ENCODE measurements around the gene NFS1.

GRCh38 chr20:35654415-35654814, 44.7 kb downstream of the NFS1 start:
- no peak for TF ChIP-seq CTCF (IDR thresholded peaks at IDR 0.05; ENCODE audit: low read depth, low read length, missing input control)
- TF ChIP-seq, protein P1, sequence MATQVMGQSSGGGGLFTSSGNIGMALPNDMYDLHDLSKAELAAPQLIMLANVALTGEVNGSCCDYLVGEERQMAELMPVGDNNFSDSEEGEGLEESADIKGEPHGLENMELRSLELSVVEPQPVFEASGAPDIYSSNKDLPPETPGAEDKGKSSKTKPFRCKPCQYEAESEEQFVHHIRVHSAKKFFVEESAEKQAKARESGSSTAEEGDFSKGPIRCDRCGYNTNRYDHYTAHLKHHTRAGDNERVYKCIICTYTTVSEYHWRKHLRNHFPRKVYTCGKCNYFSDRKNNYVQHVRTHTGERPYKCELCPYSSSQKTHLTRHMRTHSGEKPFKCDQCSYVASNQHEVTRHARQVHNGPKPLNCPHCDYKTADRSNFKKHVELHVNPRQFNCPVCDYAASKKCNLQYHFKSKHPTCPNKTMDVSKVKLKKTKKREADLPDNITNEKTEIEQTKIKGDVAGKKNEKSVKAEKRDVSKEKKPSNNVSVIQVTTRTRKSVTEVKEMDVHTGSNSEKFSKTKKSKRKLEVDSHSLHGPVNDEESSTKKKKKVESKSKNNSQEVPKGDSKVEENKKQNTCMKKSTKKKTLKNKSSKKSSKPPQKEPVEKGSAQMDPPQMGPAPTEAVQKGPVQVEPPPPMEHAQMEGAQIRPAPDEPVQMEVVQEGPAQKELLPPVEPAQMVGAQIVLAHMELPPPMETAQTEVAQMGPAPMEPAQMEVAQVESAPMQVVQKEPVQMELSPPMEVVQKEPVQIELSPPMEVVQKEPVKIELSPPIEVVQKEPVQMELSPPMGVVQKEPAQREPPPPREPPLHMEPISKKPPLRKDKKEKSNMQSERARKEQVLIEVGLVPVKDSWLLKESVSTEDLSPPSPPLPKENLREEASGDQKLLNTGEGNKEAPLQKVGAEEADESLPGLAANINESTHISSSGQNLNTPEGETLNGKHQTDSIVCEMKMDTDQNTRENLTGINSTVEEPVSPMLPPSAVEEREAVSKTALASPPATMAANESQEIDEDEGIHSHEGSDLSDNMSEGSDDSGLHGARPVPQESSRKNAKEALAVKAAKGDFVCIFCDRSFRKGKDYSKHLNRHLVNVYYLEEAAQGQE (IDR thresholded peaks at IDR 0.05), result no peak
- TF ChIP-seq SP1 (IDR thresholded peaks at IDR 0.05), result no peak
- TF ChIP-seq ATF3 (IDR thresholded peaks at IDR 0.05), result no peak
- TF ChIP-seq JUND (IDR thresholded peaks at IDR 0.05), result no peak
- TF ChIP-seq EGR1 (IDR thresholded peaks at IDR 0.05; ENCODE audit: low read depth in 2 of 2), result no peak
- TF ChIP-seq, protein P2, sequence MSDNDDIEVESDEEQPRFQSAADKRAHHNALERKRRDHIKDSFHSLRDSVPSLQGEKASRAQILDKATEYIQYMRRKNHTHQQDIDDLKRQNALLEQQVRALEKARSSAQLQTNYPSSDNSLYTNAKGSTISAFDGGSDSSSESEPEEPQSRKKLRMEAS (IDR thresholded peaks at IDR 0.05), result no peak
- TF ChIP-seq RXRA (IDR thresholded peaks at IDR 0.05), result no peak

All from liver (tissue), 3 donors.